HEK293 (cell line): Measurements from ENCODE around the gene PGBD4.
A peak's percentile ranks its signal among the peaks of the same experiment; 100 is the strongest.

Source experiments
- CTCF ChIA-PET: fragments of 350-600 bp; formaldehyde crosslinking; extraction: SDS; loops from one replicate; lab custom pipeline; 2021; ENCODE audit warnings: antibody characterized with exemption; lab: Yijun Ruan, JAX
- POLR2A ChIA-PET: fragments of 300-600 bp; formaldehyde crosslinking; extraction: SDS; loops from one replicate; lab custom pipeline; 2020; ENCODE audit warnings: antibody characterized with exemption, inconsistent platforms; lab: Yijun Ruan, JAX
- H3K27ac ChIP-seq: fragments of 200-500 bp; sonication (Bioruptor generic); 2 replicates; pipeline ENCODE4 v1.5.1; 2014; ENCODE audit warnings: low read depth, low read length, control low read depth, inconsistent platforms; ENCODE audit errors: extremely low read depth
- H3K36me3 ChIP-seq, 2 experiments: fragments of 200-500 bp in 1 of 2; sonication (Bioruptor generic) in 1 of 2; 1 replicate in 1 of 2; 2 replicates in 1 of 2; pipeline ENCODE4 v1.5.1; 2014 to 2017; ENCODE audit warnings: inconsistent platforms in 2 of 2, low read length in 2 of 2; ENCODE audit not compliant: control insufficient read depth in 2 of 2, insufficient read depth in 1 of 2
- H3K4me1 ChIP-seq: fragments of 200-500 bp; sonication (Bioruptor generic); 2 replicates; pipeline ENCODE4 v1.5.1; 2014; ENCODE audit warnings: mild to moderate bottlenecking, low read length, inconsistent platforms; ENCODE audit not compliant: control insufficient read depth, insufficient read depth
- H3K4me3 ChIP-seq: 2 replicates; pipeline ENCODE4 v1.5.1; 2011; ENCODE audit warnings: low read depth, mild to moderate bottlenecking, control low read depth, low read length, moderate library complexity
- H3K9me3 ChIP-seq: fragments of 200-500 bp; sonication (Bioruptor generic); 2 replicates; pipeline ENCODE4 v1.5.1; 2014; ENCODE audit warnings: low read depth, low read length, inconsistent platforms; ENCODE audit not compliant: control insufficient read depth, insufficient read depth
- AEBP2 ChIP-seq: fragments of 450-650 bp; formaldehyde crosslinking; IDR thresholded peaks from 2 replicates; pipeline ENCODE4 v1.5.1; 2016; ENCODE audit warnings: missing biosample characterization, missing genetic modification characterization, borderline replicate concordance
- GLIS2 ChIP-seq: fragments of 450-650 bp; formaldehyde crosslinking; IDR thresholded peaks from 2 replicates; pipeline ENCODE4 v1.5.1; 2016; ENCODE audit warnings: missing biosample characterization, missing genetic modification characterization
- KLF1 ChIP-seq: fragments of 450-650 bp; formaldehyde crosslinking; IDR thresholded peaks from 2 replicates; pipeline ENCODE4 v1.5.1; 2016; ENCODE audit warnings: missing biosample characterization, missing genetic modification characterization
- MZF1 ChIP-seq: fragments of 450-650 bp; formaldehyde crosslinking; IDR thresholded peaks from 2 replicates; pipeline ENCODE4 v1.5.1; 2017; ENCODE audit warnings: missing biosample characterization, missing genetic modification characterization, borderline replicate concordance
- SETDB1 ChIP-seq: IDR thresholded peaks from one replicate; pipeline ENCODE4 v1.6.1; 2017; ENCODE audit warnings: mild to moderate bottlenecking, low read length, moderate library complexity, mixed read lengths; ENCODE audit not compliant: insufficient read length
- SP7 ChIP-seq: fragments of 450-650 bp; formaldehyde crosslinking; IDR thresholded peaks from 2 replicates; pipeline ENCODE4 v1.5.1; 2016; ENCODE audit warnings: missing biosample characterization, missing genetic modification characterization
- TRIM28 ChIP-seq: IDR thresholded peaks from 2 replicates; pipeline ENCODE4 v1.6.1; 2011; ENCODE audit warnings: low read length, control low read depth, borderline replicate concordance
- YY1 ChIP-seq: fragments of 450-650 bp; formaldehyde crosslinking; IDR thresholded peaks from 2 replicates; pipeline ENCODE4 v1.5.1; 2018; ENCODE audit warnings: missing biosample characterization, missing genetic modification characterization
- YY2 ChIP-seq: fragments of 450-650 bp; formaldehyde crosslinking; IDR thresholded peaks from 2 replicates; pipeline ENCODE4 v1.5.1; 2016; ENCODE audit warnings: missing biosample characterization, missing genetic modification characterization
- ZBTB20 ChIP-seq: fragments of 450-650 bp; formaldehyde crosslinking; IDR thresholded peaks from 2 replicates; pipeline ENCODE4 v1.5.1; 2016; ENCODE audit warnings: missing biosample characterization, missing genetic modification characterization
- ZNF10 ChIP-seq: fragments of 450-650 bp; formaldehyde crosslinking; IDR thresholded peaks from 2 replicates; pipeline ENCODE4 v1.5.1; 2017; ENCODE audit warnings: missing biosample characterization, missing genetic modification characterization
- ZNF146 ChIP-seq: fragments of 450-650 bp; formaldehyde crosslinking; IDR thresholded peaks from 2 replicates; pipeline ENCODE4 v1.5.1; 2016; ENCODE audit warnings: missing biosample characterization, missing genetic modification characterization
- ZNF18 ChIP-seq: fragments of 450-650 bp; formaldehyde crosslinking; IDR thresholded peaks from 2 replicates; pipeline ENCODE4 v1.5.1; 2016; ENCODE audit warnings: missing biosample characterization, missing genetic modification characterization
- ZNF302 ChIP-seq: fragments of 450-650 bp; formaldehyde crosslinking; IDR thresholded peaks from 2 replicates; pipeline ENCODE4 v1.5.1; 2016; ENCODE audit warnings: missing biosample characterization, missing genetic modification characterization, low read depth
- ZNF394 ChIP-seq: fragments of 450-650 bp; formaldehyde crosslinking; IDR thresholded peaks from 2 replicates; pipeline ENCODE4 v1.5.1; 2016; ENCODE audit warnings: missing biosample characterization, missing genetic modification characterization, mild to moderate bottlenecking, moderate library complexity, borderline replicate concordance
- ZNF510 ChIP-seq: fragments of 450-650 bp; formaldehyde crosslinking; IDR thresholded peaks from 2 replicates; pipeline ENCODE4 v1.5.1; 2018; ENCODE audit warnings: mild to moderate bottlenecking, missing genetic modification characterization, missing biosample characterization; ENCODE audit not compliant: insufficient replicate concordance
- ZNF529 ChIP-seq: fragments of 450-650 bp; formaldehyde crosslinking; IDR thresholded peaks from 2 replicates; pipeline ENCODE4 v1.5.1; 2017; ENCODE audit warnings: missing genetic modification characterization, missing biosample characterization; ENCODE audit not compliant: insufficient replicate concordance
- ZNF555 ChIP-seq: fragments of 450-650 bp; formaldehyde crosslinking; conservative IDR thresholded peaks from 2 replicates; pipeline ENCODE4 v1.5.1; 2017; ENCODE audit warnings: missing biosample characterization, mild to moderate bottlenecking, missing genetic modification characterization, inconsistent platforms
- ZNF560 ChIP-seq: fragments of 450-650 bp; formaldehyde crosslinking; IDR thresholded peaks from 2 replicates; pipeline ENCODE4 v1.5.1; 2017; ENCODE audit warnings: missing biosample characterization, missing genetic modification characterization, borderline replicate concordance
- ZNF623 ChIP-seq: fragments of 450-650 bp; formaldehyde crosslinking; IDR thresholded peaks from 2 replicates; pipeline ENCODE4 v1.5.1; 2016; ENCODE audit warnings: missing biosample characterization, missing genetic modification characterization
- ZNF626 ChIP-seq: fragments of 450-650 bp; sonication (Bioruptor Pico); formaldehyde crosslinking; IDR thresholded peaks from 2 replicates; pipeline ENCODE4 v1.5.1; 2018; ENCODE audit warnings: missing biosample characterization, missing genetic modification characterization, inconsistent platforms
- ZNF768 ChIP-seq: fragments of 450-650 bp; formaldehyde crosslinking; IDR thresholded peaks from 2 replicates; pipeline ENCODE4 v1.5.1; 2018; ENCODE audit warnings: missing biosample characterization, mild to moderate bottlenecking, missing genetic modification characterization
- ZSCAN16 ChIP-seq: fragments of 450-650 bp; formaldehyde crosslinking; IDR thresholded peaks from 2 replicates; pipeline ENCODE4 v1.5.1; 2016; ENCODE audit warnings: missing biosample characterization, missing genetic modification characterization

The PGBD4 gene

GRCh38 chr15:34147371-34148140, 45.7 kb downstream of the PGBD4 start:
- Histone ChIP-seq H3K36me3 (peaks cover 10 to 41% of the 10 kb centered on the region in 2 experiments; a peak in 2 of 3 replicates), H3K27ac (no peak overlapping the region), H3K4me1 (no peaks in the 10 kb centered on the region), H3K9me3 (no peaks in the 10 kb centered on the region), H3K4me3 (no peak overlapping the region)
- CTCF ChIA-PET = interaction anchor here (0.9 kb wide), 1 partner anchor 39 kb away, joined by 5 read pairs; no protein-coding TSS in a partner anchor
- POLR2A ChIA-PET = no interaction called here
- TF ChIP-seq ZNF626 (tag by site-specific recombination) (no peak), KLF1 (tag by site-specific recombination) (no peak), ZNF18 (no peak), ZBTB20 (tag by site-specific recombination) (no peak), MZF1 (tag by site-specific recombination) (no peak), AEBP2 (tag by site-specific recombination) (no peak), ZNF146 (tag by site-specific recombination) (no peak), YY1 (tag by site-specific recombination) (no peak), ZNF623 (tag by site-specific recombination) (no peak), ZNF529 (tag by site-specific recombination) (no peak), ZNF302 (no peak), ZNF394 (no peak), ZNF510 (no peak), YY2 (tag by site-specific recombination) (no peak), SP7 (tag by site-specific recombination) (no peak), ZNF768 (tag by site-specific recombination) (no peak), ZNF10 (tag by site-specific recombination) (no peak), ZNF560 (tag by site-specific recombination) (no peak), GLIS2 (tag by site-specific recombination) (no peak), ZNF555 (tag by site-specific recombination) (no peak)

- ChIA-PET POLR2A (no interaction called here), CTCF (no interaction called here)
- no peak overlapping the region for H3K27ac ChIP-seq
- no peak overlapping the region for H3K4me3 ChIP-seq
- H3K36me3 ChIP-seq = peaks cover 8 to 47% of the 10 kb centered on the region in 2 experiments; a peak in 2 of 3 replicates
- TF ChIP-seq TRIM28 (no peak), SETDB1 (peak; percentile 91), ZNF626 (tag by site-specific recombination) (no peak), ZSCAN16 (tag by site-specific recombination) (no peak)
- H3K4me1 ChIP-seq = no peaks in the 10 kb centered on the region
- H3K9me3 ChIP-seq = no peaks in the 10 kb centered on the region
Observed at GRCh38 chr15:34154725-34155204, 52.9 kb downstream of the PGBD4 start.
